Kidney tubule cell (primary cell): Measurements from ENCODE around the gene PACRG.

Experiments
- DNase-seq: peaks from one replicate; pipeline ENCODE4 v3.0.0-alpha.2; 2018; ENCODE audit warnings: low spot score

The PACRG gene

DNA sequence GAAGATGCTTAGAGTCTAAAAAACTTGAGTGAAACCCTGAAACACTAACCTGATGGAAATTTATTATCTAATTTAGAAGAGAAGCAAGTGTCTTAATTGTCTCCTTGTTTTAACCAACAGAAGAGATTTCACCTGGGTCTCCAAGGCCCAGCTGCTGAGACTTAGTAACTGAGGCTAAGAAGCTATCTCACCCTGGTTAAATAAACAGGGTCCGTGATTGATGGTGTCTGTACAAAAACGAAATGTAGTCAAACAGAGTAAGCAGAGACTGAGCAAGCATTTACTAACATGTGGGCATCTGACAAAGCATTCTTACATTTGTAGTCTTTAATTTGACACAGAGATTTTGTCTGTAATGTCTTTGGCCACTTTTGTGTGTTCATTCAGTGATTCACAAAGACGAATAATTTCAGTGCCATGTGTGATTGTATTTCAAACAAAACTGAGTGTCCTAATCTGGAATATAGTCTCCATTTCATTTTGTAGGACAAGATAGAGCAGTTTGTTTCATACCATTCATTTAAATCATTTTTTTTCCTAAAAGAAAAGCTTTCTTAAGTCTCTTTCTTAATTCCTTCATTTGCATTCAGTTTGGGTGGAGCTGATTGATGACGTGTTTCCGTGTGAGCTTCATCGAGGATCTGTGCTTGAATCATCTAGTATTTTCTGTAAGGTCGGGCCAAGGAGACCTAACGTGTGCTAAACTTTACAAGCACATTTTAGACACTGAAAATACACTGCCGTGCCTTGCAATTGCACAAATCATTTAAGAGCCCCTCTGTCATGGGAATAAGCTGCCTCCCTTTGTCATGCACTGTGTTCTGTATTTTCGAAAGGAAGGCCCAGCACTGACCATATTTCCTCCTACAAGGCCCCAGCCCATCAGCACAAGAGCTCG, 516.2 kb downstream of the PACRG start:
- no peak for DNase-seq

DNA sequence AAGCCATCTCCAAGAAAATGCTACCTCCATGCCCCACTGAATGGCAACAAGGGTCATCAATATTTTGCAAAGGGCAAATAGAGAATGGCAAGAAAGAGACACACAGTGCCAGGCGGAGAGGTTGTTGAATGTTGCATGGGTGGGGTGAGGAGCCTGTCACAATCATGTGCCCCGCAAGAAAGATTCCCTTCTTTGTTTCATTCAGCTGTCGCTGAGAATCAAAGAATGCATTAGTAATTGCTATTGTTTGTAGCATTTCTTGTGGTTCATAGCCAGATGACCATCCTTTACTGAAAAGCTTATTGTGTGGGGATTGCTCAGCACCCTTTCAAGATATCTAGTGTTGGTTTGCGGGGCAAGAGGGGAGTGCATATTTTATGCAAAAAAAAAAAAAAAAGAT, 520.3 kb downstream of the PACRG start:
- no peak for DNase-seq

DNA sequence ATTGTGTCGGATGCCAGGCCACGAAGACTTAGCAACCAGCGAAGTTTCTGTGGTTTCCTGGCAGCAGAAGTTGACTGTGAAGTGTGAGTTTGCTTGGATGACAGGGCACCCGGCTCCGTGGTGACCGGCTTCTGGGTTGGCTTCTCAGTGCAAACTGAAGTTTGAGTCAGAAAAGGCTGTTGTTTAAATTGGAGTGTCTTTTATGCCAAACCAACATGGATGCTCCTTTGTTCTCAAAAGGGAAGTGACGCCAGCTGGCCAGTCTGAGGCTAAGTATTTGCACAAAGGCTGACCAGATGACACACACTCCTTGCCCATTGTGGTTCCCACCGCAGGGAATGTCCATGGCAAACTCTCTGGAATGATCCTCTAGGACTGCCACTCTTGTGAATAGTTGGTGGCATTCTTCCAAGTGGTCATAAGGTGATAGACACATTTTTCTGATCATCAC, 521.9 kb downstream of the PACRG start:
- peak; percentile 56 for DNase-seq

DNA sequence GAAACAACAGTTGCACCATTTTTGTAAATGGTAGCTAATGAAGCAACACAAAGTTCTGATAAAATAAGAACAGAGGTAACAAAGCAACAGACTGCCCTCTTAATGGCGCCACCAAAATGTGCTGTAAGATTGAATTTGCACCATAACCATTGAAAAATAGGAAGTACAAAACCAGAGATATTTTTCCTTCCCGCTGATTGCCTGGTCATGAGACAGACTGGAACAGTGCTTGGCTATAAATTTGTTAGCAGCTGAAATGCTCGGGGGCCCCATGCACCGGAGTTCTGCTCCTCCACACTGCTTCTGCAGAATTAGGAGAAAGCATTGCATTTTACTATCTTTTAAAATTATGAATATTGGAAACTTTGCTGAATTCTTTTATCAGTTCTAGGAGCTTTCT, 522.3 kb downstream of the PACRG start:
- DNase-seq = no peak

DNA sequence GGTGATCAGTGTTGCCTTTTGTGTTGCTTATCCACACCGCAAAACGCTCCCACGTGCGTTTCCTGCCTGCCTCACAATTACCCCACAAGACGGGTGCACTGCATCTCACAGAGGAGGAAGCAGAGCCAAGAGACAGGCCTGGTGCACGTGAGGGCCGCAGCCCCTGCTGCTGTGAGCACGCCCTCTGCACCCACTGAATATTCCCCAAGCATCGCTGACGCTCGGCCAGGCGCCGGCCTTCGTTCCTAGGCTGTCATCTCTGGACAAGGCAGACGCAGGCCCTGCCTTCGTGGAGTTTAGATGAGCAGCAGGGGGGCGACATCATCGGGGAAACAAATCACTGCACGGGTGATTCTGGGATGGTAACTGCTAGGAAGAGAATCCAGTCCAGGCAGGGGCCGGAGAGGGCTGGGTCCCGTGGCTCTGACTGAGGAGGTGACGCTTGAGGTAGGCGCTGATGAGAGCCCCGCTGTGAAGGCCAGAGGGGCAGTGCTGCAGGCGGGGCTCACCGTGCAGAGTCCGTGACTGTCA, 524.4 kb downstream of the PACRG start:
- DNase-seq = no peak

DNA sequence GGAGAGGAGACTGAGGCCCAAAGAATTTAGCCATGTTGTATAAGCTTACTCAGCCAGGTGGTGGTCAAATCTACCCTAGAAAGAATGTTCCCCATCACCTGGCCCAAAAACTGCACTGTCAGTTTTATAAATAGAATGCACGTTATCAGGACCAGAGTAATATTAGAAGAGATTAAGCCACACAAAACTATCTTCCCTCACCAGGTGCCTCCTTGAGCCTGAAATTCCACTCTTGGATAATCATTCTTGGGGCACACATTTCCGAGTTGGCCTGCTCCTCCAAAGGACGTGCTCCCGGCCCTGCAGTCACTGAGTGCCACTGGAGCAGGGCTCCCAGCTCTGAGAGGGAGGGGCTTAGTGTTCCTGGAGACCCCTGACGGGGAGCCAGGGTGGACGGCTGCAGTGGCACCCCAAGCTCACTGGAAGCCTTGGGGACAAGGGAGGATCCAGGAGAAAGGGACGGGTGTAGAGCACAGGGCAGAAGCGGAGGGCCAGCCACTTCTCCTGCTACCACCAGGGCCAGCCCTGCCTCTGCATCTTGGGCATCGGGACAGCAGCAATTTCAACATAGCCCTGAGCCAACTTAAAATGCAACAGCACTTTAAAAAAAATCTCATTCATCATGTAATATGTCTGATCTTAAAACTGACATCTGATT, 525.9 kb downstream of the PACRG start:
- no peak for DNase-seq

DNA sequence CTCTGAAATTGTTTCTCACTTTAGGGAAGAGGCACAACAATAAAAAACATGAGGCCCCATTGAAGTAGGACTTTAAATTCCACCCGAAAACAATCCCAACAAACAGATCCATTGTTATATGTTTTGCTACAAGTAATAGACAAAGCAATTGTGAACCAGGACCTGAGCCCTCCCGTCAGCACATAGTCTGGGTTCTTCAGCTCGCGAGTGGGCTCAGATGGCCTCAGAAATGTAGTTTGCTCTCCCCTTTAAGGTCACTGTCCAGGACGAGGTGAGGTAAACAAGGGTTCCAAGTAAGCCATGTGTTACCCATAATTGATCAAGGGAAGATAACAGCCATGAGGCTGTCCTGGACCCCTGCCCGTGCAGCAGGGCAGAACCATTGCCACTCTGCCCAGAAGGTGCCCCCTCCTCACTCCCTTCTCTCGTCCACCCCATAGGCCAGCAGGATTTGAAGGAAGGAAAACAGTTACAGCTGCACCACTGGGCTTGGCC, 526.6 kb downstream of the PACRG start:
- no peak for DNase-seq

DNA sequence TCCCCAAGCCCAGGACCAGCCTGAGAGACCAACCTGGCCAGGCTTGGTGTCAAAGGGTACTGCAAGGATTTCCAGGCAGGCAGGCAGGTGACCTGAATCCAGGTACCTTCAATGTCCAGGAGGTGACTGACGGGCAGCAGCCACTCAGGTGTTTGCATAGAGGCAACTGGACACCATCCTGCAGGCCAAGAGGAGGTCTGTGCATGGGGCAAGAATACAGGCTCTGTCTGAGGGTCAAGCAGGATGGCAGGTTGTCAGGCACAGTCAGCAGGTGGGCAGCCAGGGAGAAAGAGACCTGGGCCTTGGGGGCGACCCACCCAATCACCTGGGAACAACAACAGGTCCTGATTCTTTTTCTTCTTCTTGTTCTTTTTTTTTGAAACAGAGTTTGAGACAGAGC, 527.5 kb downstream of the PACRG start:
- DNase-seq = no peak

DNA sequence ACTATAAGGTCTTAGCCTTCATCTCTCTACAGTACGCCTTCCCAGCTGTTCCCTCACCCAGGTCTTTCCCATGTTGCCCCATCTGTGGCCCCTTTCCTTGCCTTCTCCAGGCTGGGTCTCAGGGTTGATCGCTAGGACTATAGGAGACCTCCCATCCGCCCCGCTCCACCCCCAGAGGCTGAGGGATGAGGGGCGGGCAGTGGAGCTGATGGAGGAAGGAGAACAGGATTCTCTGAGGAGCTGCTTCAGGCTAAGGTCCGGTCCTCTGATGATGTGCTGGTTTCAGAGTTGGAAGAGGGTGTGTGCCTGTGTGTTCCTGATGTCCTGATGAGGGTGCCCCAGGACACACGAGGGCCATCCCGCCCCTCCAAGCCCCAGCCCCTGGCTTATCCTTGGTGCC, 531.9 kb downstream of the PACRG start:
- no peak for DNase-seq

DNA sequence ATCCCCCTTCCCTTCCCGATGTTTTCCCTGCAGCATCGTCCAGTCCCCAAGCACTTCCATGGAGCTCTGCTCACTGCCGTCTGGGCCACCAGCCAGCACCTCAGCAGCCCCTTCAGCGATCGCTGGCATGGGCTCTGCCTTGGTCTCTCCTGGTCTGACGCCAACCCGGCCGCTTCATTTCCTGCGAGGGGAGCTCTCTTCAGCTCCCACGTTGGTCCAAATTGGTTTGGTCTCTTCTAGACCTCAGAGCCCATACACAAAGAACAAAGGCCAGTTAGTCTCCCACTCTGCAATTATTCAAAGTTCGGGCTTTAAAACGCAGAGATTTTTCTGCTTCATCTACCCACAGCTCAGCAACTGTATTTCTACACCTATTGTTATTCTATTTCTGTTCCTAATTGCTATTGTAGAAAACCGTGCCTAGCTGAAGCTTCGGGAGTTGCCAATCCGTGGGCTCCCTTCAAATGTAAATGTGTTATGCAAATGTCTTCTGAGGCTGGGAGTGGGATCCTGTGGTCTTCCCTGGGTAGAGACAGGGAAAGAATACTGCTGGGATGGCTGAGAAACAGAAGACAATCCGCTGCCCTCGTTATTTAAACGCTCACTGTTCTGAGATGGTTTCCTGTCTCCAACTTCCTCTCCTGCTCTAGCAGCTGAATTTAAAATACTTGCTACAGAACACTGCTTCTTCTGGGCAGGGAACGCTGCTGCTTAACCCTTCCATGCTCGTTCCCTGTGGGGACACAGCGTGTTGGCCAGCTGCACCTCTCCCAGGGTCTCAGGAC, 532.5 kb downstream of the PACRG start:
- DNase-seq = no peak

DNA sequence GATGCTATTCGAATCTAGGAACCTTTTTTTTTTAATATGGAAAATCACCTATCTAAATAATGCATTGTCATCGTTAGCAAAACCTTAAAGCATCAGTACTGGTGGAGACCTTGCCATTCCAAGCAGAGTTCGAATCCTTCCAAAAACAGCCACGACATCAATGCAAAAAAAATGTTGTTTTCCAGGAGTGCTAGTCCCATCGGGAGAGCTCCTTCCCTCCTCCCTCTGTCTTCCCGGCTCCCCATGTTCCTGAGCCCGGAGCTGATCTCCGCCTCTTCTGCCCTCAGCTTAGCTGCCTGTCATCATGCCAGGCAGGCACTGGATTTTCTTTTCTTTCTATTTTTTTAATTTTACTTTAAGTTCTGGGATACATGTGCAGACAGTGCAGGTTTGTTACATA, 533.1 kb downstream of the PACRG start:
- no peak for DNase-seq

DNA sequence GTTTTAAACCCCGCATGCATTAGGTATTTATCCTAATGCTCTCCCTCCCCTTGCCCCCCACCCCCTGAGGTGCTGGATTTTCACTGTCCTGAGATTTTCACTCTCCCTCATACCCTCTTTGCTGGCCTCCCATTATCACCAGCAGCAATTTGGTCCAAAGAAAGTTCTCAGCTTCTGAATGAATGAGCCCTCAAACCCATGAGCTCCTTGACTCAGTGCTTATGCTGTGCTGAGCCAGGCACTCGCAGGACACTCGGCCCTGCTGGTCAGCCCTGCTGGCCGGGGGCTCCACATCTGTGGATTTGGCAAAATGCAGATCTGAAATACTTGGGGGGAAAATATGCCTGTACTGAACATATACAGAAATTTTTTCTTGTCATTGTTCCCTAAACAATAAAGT, 533.6 kb downstream of the PACRG start:
- DNase-seq = no peak

DNA sequence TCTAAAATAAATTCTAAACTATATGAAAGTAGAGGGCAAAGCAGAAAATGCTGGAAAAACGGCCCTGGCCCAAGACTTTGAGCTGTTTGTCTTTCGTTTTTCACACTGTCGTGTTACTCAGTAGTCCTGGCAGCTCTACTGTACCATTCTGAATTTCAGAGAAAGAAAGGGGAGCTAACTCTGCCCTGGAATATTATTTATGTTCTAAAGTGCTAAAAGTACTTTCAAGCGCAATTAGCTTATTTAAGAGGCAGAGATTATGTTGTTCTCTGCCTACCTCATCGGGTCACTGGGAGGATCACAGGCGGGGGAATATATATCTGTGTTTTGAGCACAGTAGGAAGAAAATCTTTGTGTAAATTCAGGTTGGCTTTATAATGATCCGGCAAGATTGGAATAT, 534.3 kb downstream of the PACRG start:
- DNase-seq = no peak

DNA sequence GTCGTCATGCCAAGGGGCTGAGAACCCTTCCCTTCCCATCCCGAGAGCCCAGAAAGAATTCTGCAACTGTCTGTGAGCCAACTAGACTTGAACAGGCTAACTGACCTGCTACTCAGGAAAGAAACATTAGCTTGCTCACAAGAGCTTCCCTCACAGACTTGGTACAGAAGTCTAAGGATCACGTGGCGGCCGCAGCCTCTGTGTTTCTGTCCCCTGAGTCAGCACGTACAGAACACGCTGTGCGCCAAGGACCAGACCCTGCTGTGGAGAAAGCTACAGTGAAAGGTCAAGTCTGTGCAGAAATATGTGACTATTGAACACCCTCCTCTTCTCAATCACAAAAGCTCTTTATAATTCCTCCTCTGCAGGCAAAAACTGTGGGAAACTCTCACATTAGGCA, 535.4 kb downstream of the PACRG start:
- no peak for DNase-seq

DNA sequence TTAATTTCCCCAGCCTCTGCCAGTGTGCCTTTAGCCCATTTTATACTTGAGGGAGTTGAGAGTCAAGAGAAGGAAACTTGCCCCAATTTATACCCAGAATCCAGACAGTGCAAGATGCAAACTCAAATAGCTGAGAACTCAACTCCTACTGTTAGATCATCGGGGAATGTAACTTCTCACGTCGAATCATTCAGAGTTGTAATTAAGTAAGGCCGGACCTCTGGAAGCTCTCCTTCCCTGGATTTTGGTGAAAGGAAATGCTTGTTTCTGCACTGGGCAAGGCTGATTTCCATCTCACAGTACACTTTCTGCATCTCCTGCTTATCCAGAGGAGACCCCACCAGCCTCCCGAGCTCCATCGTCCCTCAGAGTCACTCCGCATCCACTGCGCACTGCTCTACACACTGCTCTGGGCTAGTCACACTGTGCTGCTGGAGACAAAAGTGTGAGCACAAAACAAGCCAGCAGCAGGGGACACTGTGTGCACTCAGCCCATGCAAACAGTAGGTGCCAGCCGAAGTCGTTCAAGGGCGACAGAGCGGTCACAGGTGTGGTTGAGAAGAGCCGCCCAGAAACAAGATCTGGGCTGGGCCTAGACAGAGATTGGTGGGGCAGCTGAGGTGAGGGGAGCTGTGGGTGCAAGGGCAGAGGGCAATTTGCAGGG, 536.4 kb downstream of the PACRG start:
- DNase-seq = peak; percentile 25

DNA sequence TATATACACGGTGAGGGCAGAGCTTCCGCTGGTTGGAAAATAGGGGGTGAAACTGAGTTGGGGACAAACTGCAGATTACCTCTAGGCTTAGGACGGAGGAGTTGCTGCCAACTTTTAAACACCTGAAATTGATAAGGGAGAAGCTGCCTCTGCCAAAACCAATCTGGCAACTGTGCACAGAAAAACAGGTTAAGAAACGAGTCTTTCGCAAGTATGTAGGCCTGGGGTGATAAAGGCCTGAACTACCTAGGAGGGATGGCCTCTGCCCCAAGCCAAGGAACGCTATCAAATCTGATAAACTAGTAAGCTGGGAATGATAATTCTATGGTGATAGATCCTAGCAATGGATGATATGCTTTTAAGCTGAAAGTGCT, 536.9 kb downstream of the PACRG start:
- no peak for DNase-seq

DNA sequence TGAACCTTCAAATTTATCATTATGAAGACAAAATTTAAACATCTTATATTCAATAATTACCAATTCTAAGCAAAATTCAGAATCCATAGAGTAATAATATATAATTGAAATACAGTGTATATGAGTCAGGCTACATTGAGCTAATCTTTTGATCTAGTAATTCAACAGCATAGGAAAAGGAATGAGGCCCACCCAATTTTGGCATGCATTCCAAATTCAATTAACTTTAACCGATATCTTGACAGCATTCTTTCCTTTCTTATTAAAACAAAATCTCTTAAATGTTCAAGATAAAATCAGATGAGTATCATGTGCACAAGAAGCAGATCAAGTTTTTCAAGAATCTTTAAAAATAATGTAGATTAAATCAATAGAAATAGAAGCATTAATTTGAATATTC, 553.9 kb downstream of the PACRG start:
- DNase-seq = no peak

DNA sequence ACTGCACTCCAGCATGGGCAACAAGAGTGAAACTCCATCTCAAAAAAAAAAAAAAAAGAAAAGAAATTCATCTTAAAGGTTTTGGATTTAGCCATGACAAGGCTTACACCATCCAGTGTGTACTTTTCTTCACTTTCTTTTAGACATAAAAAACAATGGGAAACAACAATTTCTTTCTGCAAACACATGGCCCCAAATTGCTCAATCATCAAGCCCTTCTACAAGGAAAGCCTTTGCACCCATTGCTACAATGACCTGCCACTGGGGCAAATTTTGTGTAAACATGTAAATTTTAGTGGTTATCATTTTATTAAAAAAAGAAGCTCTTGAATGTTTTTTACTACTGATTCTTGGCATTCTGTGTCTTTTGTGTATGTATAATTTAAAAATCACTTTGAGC, 554.9 kb downstream of the PACRG start:
- no peak for DNase-seq

DNA sequence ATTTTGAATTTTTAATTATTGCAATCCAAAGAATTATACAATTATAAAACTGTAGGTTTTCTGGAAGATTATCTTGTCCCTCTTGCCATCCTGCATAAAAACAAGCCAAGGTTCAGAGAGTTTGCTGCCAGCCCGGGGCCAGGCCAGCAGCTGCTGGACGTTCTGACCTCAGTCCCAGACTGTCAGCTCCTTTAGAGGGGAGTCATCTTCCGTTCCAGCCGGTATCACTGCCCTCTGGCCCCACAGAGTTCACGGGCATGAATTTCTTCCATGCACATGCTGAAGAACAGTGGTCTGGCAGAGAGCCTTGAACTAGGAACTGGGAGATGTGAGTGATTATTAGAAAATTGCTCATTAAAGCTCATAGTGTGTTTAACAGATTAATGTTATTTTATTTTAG, 556.4 kb downstream of the PACRG start:
- DNase-seq = no peak

DNA sequence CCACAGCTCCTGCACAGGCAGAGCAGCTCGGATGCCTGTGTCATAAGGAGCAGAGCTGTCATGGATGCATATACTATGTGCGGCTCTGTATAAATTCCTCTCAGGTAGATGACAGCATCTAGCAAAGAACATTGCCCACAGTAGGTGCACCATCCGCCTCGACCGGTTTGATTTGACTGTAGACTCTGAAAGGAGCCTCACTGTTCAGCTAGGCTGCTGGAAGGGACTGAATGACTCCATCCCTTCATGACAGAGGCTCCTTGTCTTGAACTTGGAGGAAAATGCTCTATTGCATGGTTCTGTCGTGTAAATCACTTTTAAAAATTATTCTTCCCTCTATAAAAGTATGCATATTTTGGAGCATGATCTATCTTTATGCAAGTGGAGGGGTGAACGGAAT, 557.9 kb downstream of the PACRG start:
- DNase-seq = no peak

DNA sequence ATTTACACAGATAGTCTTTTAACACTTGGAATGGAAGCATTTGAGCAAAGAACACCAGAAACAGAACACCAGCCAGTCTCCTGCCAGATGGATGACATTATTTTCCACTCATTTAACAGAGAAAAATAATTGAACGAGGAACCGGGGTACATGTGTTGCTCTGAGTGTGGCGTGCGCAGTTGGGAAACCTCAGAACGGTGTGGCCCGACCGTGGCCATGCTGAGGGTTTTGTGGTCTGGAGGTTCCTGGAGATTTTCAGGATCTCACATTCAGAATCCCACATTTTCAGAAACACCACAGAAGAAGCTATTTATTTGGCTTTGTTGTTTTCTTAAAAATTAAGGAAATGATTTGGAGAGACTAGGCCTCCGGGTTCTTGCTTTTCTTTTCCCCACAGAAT, 559.9 kb downstream of the PACRG start:
- no peak for DNase-seq

DNA sequence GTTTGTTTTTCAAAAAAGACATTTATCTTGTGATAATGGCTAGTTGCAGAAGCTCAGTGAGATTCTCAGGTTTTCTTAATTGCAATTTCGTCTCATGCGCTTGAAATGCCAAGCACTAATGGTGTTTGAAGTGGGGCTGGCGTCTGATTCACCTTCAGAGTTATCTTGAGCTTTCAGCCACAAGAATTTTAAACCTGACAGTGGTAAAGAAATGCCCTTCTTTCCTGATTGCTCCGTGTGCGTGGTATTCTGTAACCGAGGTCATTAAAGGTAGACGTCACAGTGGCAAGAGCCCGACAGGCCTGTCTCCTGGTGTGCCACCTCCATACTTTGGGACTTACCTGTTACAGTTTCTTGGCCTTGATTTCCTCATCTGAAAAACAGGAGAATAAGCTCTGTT, 560.3 kb downstream of the PACRG start:
- DNase-seq = no peak
